Mammary microvascular endothelial cell (primary cell): ENCODE data around the gene ABCG4. TPM values are rescaled to one million over a fixed set of nuclear protein-coding genes. Genes with fewer than 3 reads are reported as not detected.

ENCODE experiments used
- total RNA-seq: library from RNA; depleted of rRNA; stranded (reverse); fragments of >200 nt; gene quantifications from 2 replicates; pipeline ENCODE4 v1.2.3, GENCODE V29; 2015

ABCG4 gene
- total RNA-seq: 0.10 TPM in 1 of 2 replicates, not detected in the other

GRCh38 chr11:119149018-119149785, at the start of gene ABCG4:
TSS of gene ABCG4 (plus strand) at chr11:119149052. CDS start at chr11:119149966, 914 bp downstream.

DNA sequence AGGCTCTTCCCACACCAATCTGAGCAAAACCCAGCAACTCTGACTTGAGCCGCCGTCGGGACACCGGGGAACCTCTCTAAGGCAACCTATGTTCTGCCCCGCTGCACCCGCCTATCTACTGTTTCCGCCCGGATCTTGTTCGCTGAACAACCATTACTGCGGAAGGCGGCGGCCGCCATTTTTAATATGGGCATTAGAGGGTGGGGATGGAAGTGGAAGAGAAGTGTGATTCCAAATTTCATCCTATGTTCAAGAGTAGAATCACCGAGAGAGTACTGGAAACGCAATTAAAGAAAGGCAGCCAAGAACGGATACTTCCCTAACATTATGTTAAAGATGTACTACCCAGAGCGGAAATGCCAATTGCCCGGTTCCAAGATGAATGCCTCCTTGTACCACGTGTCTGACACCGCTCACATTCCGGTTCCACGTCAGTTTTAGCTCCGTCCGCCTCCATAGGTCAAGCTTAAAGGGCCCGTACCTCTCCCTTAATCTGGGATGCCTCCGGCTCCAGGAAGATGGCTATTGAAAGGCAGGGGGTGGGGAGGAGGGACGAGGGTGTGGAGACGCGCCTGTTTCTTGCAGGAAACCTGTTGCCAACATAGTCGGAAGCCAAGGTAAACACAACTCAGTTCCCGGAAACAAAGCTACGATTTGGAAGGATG, 47.0 kb upstream of the ABCG4 start, which contains the start of gene DPAGT1:
DPAGT1 (minus strand) TSS at position 95 of the 665 bp plus-strand sequence. CDS start 198 bp downstream, outside the sequence.

GRCh38 chr11:119106564-119107537, 42.0 kb upstream of the ABCG4 start, which contains the start of gene C2CD2L:
TSS of gene C2CD2L (plus strand) at chr11:119107344. CDS start at chr11:119107742, 398 bp downstream.

DNA sequence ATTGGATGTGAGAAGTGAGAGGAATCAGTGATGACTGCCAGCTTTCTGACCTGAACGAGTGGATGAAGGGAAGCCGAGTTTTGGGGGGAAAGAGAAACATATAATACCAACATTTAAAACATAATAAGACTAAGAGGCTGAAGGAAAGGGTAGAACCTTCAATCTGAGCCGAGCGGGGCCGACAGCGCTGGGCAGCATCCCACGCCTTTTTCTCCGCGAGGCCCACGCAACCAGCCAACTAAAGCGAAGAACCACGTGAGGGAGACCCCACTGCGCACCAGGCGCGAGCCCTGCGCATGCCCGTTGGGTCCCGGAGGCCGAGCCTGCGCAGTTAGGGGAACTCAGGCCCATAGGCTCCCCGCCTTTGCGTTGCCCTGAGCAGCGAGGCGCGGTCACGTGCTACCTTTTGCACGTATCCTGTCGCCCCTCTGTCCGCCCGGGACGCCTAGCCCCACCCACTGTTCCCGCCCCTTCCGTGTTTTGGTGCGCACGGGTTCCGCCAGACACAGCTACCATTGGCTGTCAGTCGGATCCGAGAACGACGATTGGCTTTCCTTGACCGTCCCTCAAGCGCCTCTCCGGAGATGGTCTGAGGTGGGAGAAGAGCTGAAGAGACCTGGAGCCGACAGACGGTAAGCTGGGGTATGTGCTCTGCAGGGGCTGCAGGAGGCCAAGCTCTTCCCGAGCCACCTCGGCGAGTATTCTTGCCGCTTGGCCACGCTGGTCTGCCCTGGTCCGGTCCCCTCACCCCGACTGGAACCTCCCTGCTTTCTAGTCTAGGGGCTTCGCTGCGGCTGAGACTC, 27.6 kb upstream of the ABCG4 start, which contains the start of gene HINFP:
HINFP (plus strand) TSS at position 573 of the 803 bp plus-strand sequence. CDS start 5,365 bp downstream, outside the sequence.

DNA sequence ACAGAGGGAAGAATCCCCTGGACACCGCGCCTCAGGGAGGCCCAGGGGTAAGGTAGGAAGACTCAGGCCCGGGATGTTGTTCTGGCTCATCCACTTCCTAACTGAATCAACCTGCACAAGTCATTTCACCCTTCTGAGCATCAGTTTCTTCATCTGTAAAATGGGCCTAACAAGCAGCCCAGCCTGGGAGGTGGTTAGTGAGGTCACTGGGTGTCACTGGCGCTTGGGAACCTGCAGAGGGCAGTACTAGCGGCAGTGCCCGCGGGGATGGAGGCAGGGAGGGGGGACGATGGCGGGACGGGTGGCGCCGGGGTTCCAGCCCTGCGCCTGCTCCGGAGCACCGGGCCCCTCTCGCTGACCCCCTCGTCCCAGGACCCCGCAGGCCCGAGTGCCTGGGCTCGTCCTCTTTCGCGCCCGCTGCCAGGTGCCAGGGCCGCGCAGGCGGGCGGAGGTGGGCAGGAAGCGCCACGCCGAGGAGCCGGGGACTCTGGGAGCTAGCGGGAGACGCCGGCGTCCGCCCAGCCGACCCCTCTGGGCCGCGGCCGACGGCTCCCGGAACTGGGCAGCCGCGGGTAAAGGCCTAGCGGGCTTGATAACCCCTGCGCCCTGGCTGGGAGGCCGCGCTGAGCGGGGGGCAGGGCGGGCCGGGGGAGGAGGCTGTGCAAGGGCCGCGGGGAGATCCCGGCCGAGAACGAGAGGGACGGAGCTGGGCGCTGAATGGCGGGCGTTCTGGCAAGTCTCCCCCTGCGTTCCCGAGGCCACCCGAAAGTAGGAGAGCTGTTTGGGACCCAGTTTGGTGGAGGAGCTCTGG, 19.8 kb downstream of the ABCG4 start, which contains the start of gene NLRX1:
NLRX1 (plus strand) TSS at position 255 of the 811 bp plus-strand sequence. CDS start 2,679 bp downstream, outside the sequence.

GRCh38 chr11:119205574-119206510, 57.0 kb downstream of the ABCG4 start, which contains the start of gene CBL:
TSS of gene CBL (plus strand) at chr11:119206339. CDS start at chr11:119206418, 79 bp downstream.

Other genes with a start within 250 kb of the ABCG4 start
- gene BCL9L, start 223.1 kb upstream of the ABCG4 start, total RNA-seq: 12.6 and 12.7 TPM in 2 replicates
- not detected in 2 replicates for gene UPK2, start 192.8 kb upstream of the ABCG4 start, total RNA-seq
- not detected in 2 replicates for gene FOXR1, start 177.3 kb upstream of the ABCG4 start, total RNA-seq
- 5.7 and 5.9 TPM in 2 replicates for gene CENATAC, start 150.9 kb upstream of the ABCG4 start, total RNA-seq
- 1,582 and 1,602 TPM in 2 replicates for gene RPS25, start 130.7 kb upstream of the ABCG4 start, total RNA-seq
- 68.0 and 84.3 TPM in 2 replicates for gene TRAPPC4, start 130.3 kb upstream of the ABCG4 start, total RNA-seq
- 17.9 and 22.6 TPM in 2 replicates for gene SLC37A4, start 118.2 kb upstream of the ABCG4 start, total RNA-seq
- gene HYOU1, start 91.8 kb upstream of the ABCG4 start, total RNA-seq: 120 and 121 TPM in 2 replicates
- 25.1 and 25.7 TPM in 2 replicates for gene VPS11, start 81.2 kb upstream of the ABCG4 start, total RNA-seq
- gene HMBS, start 64.2 kb upstream of the ABCG4 start, total RNA-seq: 9.1 and 14.7 TPM in 2 replicates
- gene DPAGT1, start 47.2 kb upstream of the ABCG4 start, total RNA-seq: 31.6 and 44.5 TPM in 2 replicates
- 7.3 and 10.4 TPM in 2 replicates for gene C2CD2L, start 41.7 kb upstream of the ABCG4 start, total RNA-seq
- gene HINFP, start 27.5 kb upstream of the ABCG4 start, total RNA-seq: 8.2 and 15.8 TPM in 2 replicates
- gene NLRX1, start 19.7 kb downstream of the ABCG4 start, total RNA-seq: 11.9 and 15.1 TPM in 2 replicates
- gene NHERF4, start 36.4 kb downstream of the ABCG4 start, total RNA-seq: not detected in 2 replicates
- 17.1 and 20.5 TPM in 2 replicates for gene CBL, start 57.3 kb downstream of the ABCG4 start, total RNA-seq
- gene MCAM, start 168.1 kb downstream of the ABCG4 start, total RNA-seq: 6,515 and 6,907 TPM in 2 replicates
- 16.2 and 18.1 TPM in 2 replicates for gene RNF26, start 185.5 kb downstream of the ABCG4 start, total RNA-seq
- gene C1QTNF5, start 191.8 kb downstream of the ABCG4 start, total RNA-seq: 82.2 and 90.1 TPM in 2 replicates
- 0.07 TPM in 1 of 2 replicates, not detected in the other for gene MFRP, start 197.7 kb downstream of the ABCG4 start, total RNA-seq
- not detected in 2 replicates for gene USP2, start 232.6 kb downstream of the ABCG4 start, total RNA-seq